ENCODE results near the gene CYTH1.
"Not testable (repeated sequence)": the region's sequence is repeated elsewhere in the genome, so short reads cannot be mapped to it uniquely, and the experiment has no call there.

The CYTH1 gene

GRCh38 chr17:78687125-78687524 lies 94.9 kb downstream of the CYTH1 start:
- no peak for DNase-seq (ENCODE audit: low spot score)

- no peak for DNase-seq (ENCODE audit: low spot score)
These were observed 98.0 kb downstream of the CYTH1 start for GRCh38 chr17:78684026-78684425.

GRCh38 chr17:78683408-78683961 lies 98.6 kb downstream of the CYTH1 start:
- DNase-seq (ENCODE audit: low spot score): no peak

GRCh38 chr17:78682363-78682762 lies 99.7 kb downstream of the CYTH1 start:
- no peak for DNase-seq (ENCODE audit: low spot score)

- no peak for DNase-seq (ENCODE audit: low spot score)
These were observed 101.6 kb downstream of the CYTH1 start for GRCh38 chr17:78680436-78680835.

- no peak for DNase-seq (ENCODE audit: low spot score)
These were observed 102.3 kb downstream of the CYTH1 start for GRCh38 chr17:78679495-78680395.

- DNase-seq (ENCODE audit: low spot score): no peak
These were observed 103.4 kb downstream of the CYTH1 start for GRCh38 chr17:78678711-78679110.

GRCh38 chr17:78678222-78678557 lies 103.9 kb downstream of the CYTH1 start:
- no peak for DNase-seq (ENCODE audit: low spot score)

- DNase-seq (ENCODE audit: low spot score): no peak
These were observed 104.5 kb downstream of the CYTH1 start for GRCh38 chr17:78677303-78678221.

GRCh38 chr17:78676412-78677302 lies 105.4 kb downstream of the CYTH1 start:
- DNase-seq (ENCODE audit: low spot score): no peak

GRCh38 chr17:78675836-78676235 lies 106.2 kb downstream of the CYTH1 start:
- DNase-seq (ENCODE audit: low spot score): no peak

- no peak for DNase-seq (ENCODE audit: low spot score)
These were observed 106.8 kb downstream of the CYTH1 start for GRCh38 chr17:78675316-78675616.

GRCh38 chr17:78674595-78675315 lies 107.3 kb downstream of the CYTH1 start:
- no peak for DNase-seq (ENCODE audit: low spot score)

- DNase-seq (ENCODE audit: low spot score): no peak
These were observed 107.9 kb downstream of the CYTH1 start for GRCh38 chr17:78674156-78674555.

- DNase-seq (ENCODE audit: low spot score): no peak
These were observed 108.7 kb downstream of the CYTH1 start for GRCh38 chr17:78673395-78673794.

GRCh38 chr17:78672871-78673371 lies 109.2 kb downstream of the CYTH1 start:
- no peak for DNase-seq (ENCODE audit: low spot score)

GRCh38 chr17:78672005-78672404 lies 110.1 kb downstream of the CYTH1 start:
- DNase-seq (ENCODE audit: low spot score): no peak

- not testable (repeated sequence) for DNase-seq (ENCODE audit: low spot score)
These were observed 110.4 kb downstream of the CYTH1 start for GRCh38 chr17:78671726-78672001.

GRCh38 chr17:78670850-78671725 lies 111.0 kb downstream of the CYTH1 start:
- DNase-seq (ENCODE audit: low spot score): no peak

GRCh38 chr17:78669975-78670518 lies 112.0 kb downstream of the CYTH1 start:
- DNase-seq (ENCODE audit: low spot score): no peak
